ENCODE measurements around the gene SLX4IP.

The SLX4IP gene

DNA sequence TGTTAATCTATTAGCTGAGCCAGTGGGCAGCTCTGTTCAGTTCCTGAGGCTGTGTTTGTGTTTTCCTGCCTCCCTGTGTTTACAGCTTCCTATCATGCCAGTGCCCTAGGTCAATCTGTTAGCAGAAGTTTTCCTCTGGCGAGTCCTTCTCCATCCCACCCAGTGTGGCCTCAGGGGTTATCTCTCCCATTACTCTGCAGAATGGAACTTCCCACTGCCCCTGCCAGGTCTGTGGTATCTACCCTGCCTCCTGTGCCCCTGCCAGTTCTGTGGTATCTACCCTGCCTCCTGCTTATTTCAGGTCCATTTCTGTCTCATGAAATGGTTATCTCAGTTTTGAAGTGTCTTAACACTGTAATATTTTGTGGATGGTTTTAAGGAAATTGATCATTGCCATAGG is 63.1 kb downstream of the SLX4IP start:
- DNase-seq = no peak

DNA sequence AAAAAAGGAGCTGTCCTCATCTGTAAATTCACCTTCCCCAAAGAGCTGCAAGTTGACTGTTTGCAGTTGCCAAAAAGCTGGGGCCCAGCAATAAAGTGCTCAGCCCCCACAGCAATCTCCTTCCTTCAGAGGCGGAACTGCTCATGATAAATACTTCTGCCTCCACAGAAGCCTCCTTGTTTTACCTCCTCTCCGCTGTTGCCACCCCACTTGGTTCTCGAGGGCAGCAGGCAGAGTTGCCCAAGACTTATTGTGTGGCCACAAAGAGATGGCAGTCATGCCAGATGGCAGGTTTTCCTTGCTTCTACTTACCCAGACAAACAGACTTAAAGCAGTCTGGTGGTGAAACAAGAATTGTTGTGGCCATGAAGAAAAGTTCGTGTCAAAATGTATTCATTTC is 66.3 kb downstream of the SLX4IP start:
- DNase-seq = no peak

DNA sequence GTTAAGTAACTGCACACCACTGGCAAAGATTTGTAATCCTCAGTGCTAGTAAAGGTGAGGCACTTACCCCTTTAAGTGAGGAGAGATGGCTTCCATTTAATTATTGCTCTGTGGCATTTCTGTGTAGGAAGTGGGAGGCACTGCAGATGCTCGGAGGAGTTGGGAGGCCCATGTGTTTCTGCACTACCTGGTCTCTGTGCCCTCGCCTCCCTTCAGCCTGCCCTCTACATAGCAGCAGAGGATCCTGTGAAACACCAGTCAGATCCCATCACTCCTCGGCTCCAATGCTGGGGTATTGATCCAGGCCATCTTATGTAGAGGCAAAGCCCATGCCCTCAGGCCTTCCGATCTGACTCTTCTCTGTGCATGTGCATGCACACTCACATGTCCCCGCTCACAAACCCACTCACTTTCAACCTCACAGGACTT is 67.0 kb downstream of the SLX4IP start:
- no peak for DNase-seq

DNA sequence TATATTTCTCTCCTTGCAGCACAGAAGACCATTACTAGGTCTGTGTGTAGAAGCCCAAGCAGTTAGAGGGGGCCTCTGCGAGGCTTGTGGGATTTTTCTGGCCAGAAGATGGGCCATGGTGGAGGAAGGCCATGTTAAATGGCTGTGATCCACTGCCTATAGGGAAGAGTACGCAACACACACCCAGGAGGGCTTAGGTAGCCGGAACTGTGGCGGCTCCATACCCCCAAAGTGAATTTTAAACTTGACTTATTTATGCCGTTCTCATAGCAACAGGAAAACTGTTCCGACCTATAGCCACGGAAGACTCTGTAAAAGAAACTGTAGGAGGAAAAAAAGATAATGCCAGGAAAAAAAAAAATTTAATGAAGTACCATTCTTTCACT is 69.5 kb downstream of the SLX4IP start:
- no peak for DNase-seq

DNA sequence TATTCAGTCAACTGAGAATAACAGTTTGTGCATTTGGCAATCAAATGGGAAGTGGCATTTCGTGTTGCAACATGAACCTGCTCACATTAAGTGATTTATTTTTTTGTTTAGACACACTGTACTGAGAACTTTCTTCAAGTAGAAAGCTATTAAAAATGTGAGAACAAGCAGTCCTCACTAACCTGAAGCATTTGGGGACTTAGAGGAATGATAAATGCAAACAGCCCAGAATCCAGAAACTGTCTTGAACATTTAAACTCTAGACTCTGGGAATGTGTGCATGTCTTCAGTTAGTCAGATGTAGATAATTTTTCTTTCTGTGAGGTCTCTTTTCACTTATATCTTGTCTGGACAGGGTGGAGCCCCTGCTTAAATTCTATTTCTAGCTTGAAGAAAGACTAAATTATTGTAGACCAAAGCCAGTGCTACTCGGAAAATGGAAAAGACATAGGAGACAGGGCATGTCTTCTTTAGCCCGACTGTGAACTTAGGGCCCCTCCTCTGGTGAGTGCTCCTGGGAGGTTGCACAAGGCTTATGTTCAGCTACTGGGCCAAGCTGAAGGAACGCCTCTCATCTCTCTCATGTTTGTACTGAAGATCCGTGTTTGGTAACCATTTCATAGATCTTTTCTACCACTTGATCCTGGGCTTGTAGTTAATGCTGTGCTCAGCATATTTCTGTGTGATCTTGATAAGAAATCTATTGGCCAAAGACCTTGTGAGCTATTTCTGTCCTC is 70.1 kb downstream of the SLX4IP start:
- DNase-seq = peak; percentile 45

DNA sequence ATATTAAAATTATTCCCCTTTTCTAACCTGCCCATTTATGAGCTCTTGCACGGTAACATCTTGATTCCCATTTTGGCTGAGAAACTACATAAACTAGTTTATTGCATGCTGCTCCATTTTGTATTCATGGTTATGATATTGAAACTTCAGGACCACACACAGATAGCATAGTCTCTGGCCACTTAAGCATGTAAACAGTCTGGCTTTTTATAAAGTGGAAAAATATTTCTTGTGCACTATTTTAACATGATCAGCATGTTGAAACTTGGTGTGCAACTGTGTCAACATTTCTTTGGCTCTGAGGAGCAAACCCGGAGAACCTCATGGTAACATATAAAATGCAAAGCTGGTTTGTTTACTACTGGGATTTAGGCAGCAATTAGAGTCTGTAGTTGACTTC is 70.7 kb downstream of the SLX4IP start:
- DNase-seq = peak; percentile 35

DNA sequence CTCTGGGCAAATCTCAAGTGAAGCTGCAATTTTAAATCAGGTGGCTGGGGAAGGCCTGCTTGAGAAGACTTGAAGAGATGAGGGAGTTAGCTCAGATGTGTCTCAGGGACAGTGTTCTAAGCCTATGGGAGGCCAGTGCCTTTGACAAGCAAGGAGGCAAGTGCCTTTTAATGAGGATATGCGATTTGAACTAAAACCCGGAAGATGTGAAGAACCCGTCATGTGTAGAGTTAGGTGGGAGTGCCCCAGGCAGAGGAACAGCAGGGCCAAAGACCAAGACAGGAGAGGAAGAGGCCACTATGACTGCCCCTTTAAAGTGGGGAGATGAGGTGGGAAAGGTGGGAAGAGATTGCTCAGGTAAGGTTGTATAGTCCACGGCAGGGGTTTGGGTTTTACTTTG is 71.9 kb downstream of the SLX4IP start:
- DNase-seq = no peak

DNA sequence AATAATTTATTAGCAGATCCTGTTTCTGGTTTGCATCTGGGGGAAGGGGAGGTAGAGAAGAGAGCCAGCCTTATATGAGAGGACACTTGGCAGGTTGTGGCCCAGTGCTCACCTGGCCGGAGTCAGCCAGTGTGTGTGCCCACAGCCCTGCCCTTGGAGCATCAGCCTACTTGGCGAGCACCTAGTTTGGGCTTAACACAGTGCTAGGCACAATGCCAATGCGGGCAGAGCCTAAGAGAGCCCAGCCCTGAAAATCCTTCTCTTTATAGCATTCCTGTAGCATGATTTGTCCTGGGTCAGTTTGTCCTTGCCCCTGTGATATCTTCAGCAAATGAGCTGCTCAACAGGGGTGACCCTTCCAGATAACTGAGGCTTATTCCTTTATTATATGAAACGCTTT is 73.0 kb downstream of the SLX4IP start:
- DNase-seq = peak; percentile 19

DNA sequence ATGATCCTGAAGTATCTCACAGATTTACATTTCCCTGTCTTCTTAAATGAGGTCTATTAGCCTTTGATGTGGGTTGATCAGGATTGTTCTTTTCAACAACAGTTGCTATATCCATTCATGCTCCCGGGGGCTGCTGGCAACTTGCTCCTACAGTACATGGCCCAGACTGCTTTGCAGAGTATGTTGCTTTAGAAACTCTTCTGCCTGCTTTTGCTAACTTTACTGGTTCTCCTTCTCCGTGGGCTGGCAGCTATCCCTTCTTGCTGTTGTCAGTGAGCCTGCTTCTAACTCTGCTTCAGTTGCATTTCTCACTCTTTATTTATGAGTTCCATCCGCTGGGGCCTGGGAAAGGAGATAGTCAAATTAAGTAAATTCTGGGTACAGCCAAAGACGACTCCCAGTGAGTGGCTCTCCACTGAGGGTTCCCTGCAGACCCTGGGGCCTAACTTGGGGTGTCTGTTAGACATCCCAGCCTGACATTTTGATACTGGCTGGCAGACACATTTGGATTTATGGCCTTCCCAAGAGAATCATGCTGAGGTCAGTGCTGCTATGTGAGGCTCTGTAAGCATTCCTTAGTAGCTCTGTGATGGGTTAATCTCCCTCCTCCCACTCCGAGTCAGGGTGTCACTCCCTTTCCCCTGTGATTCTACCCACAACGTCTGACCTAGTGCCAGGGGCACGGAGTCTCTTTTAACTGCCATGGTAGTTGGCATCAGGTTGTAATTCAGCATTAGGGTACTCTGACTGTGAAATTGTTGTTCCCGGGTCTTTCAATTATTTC is 73.6 kb downstream of the SLX4IP start:
- DNase-seq = peak; percentile 76

DNA sequence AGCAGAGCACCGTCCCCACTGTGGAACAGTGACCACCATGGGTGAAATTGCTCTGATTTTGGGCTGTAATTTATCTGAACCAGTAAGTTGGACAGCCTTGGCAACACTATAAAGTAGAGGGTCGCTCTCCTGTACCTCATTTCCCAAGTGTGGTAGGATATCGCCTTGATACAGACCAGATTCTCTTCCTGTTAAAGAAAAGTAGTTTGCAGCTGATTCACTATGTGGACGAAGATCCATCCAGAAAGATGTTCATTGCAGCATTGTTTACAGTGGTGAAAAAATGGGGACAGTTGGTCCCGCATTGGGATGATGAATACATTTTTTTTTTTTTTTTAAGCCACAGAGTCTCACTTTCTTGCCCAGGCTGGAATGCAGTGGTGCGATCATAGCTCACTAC is 74.3 kb downstream of the SLX4IP start:
- DNase-seq = no peak

DNA sequence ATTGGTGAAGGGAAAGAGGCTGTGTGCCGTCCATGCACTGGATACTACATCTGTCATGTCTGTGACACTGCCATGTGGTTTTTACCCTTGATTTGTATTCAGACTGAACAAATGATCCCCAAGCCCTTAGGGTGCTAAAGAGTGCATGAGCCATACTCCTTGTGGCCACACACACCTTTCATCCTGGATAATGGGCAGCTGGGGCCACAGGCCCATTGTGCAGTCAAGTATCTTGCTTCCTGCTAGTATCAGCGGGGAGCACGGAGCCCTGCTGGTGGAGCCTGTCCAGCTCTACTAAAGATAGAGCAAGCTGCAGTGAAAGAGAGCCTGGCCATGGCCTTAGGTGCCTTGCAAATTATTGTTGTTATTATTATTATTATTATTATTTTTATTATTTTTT is 75.1 kb downstream of the SLX4IP start:
- DNase-seq = no peak

DNA sequence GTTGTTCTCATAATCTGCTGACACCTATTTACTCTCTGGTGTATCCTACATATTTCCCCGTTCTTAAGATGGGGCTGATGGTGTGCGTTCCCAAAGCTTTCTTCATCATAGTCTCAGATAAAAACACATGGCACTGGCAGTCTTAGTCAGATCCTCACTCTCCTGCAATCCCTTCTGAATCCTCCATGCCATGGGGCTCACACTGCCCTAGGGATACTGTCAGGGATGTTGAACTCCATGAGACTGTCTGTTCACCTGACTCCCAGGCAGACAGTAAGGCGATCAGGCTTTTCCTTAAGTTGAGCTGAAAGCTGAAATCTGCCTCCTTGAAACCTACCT is 76.0 kb downstream of the SLX4IP start:
- no peak for DNase-seq

DNA sequence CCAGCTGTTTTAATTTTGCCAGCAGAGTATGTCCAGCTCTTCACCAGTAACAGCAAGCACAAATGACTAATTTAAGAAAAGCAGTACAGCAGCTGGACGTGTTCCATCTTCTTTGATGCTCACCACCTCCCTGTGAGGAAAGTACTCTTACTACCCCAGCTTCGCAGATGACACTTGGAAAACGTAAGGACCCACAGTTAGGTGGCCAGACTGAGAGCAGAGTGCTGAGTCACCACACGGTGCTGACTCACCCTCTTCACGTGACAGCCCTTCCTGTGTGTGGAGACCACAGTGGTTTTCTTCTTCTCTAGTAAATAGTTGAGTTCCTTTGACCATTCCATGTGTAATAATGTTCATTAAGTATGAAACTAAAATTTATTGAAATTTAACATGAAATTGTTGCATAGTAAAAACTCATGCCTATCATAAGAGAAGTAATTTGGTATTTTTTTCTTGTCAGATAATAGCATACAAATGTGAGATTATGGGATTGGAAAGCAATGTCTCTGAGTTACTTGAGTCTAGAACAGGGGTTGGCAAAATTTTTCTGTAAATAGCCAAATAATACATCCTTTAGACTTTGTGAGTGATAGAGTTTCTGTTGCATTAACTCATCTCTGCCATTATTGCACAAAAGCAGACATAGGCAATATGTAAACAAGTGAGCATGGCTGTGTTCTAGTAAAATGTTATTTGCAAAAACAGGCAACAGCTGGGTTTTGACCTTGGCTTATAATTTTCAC is 76.6 kb downstream of the SLX4IP start:
- peak; percentile 98 for DNase-seq

DNA sequence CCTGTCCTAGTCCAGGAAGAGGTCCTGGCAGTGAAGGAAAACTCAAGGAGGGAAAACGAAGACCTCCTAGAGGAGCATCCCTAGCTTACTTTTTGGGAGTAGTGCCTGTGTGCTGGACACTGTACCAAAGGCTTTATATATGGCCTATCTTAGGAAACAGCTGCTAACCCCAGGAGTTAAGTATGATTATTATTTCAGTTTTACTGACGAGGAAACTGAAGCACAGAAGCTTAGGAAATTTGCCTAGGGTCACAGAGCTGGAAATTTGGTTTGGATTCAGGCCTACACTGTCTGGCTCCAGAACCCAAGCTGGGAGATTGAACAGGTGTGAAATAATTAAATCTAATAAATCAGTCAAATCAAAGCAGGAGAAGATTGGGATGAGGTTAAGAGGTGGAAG is 78.0 kb downstream of the SLX4IP start:
- no peak for DNase-seq

DNA sequence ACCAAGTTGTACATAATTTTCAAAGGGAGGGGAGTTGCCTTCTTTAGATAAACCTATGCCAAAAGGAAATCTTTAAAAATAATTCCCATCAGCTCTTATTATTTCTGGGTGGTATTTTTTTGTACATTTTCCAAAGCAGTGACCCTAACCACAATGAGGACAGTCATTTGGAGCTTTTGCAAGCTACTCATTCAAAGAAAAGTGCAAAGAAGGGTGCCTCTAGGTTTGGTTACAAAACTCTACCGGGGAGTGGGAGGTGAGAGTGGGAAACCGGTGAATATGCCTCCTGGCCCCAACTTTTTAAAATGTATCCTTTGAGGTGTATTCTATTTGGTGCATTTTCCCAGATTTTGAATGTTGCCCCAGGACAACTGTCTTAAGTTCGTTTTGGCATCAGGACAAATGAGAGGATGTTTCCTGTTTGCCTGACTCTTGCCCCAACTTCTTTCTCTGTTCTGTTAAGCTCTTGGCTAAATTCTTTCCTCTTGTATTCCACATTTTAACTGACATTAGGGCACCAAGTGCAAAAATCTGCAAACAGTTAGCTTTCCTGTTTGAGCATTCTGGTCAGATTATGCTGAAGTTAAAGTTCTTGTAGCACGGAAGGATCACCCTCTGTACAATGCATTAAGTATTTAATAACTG is 78.9 kb downstream of the SLX4IP start:
- peak; percentile 31 for DNase-seq

DNA sequence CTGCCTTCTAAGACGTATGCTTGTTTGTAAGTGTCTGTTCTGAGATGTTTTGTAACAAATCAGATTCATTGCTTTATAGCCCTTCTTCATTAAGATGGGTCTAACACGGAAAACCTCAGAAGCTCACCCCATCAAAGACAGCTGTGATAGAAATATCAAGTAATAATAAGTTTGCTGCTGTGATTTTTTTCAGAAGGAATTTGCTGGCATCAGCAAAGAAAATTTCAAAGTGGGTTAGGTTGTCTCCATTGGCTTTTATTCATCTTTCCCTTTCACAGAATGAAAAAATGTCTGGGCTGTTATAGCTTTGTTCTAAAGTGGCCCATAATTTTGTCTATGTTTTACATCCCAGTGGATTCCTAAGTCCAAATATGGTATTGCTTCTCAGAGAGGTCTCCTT is 81.4 kb downstream of the SLX4IP start:
- DNase-seq = no peak

DNA sequence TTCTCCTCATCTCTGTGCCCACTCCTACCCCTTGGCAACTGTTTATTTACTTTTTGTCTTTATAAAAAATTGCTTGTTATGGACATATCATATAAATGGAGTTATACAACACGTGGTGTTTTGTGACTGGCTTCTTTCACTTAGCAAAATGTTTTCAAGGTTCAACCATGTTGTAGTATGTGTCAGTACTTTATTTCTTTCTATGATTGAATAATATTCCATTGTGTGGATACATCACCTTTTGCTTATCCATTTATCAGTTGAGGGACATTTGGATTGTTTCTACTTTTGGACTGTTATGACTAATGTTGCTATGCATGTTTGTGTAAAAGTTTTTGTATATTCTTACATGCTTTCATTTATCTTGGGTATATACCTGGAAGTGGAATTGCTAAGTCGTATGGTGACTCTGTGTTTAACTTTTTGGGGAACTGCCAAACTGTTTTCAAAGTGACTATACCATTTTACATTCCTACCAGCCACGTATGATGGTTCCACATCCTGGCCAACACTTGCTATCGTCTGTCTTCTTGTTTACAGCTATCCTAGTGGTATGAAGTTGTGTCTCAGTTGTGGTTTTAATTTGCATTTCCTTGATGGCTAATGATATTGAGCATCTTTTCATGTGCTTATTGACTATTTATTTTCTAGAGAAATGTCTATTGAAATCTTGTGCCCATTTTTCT is 84.4 kb downstream of the SLX4IP start:
- peak; percentile 63 for DNase-seq

DNA sequence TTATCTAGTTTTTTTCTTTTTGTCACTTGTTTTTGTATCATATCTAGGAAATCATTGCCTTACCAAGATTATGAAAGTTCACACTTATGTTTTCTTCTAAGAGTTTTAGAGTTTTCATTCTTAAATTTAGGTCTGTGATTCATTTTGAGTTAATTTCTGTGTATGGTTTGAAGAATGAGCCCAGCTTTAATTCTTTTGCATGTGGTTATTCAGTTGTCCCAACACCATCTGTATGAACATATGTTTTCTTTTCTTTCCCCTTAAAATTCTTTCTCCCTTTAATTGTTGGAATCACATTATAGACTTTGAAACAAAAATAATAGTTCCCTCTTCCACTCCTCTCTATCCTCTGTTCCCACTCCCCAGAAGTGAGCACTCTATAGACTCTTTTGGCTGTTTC is 85.4 kb downstream of the SLX4IP start:
- DNase-seq = no peak

DNA sequence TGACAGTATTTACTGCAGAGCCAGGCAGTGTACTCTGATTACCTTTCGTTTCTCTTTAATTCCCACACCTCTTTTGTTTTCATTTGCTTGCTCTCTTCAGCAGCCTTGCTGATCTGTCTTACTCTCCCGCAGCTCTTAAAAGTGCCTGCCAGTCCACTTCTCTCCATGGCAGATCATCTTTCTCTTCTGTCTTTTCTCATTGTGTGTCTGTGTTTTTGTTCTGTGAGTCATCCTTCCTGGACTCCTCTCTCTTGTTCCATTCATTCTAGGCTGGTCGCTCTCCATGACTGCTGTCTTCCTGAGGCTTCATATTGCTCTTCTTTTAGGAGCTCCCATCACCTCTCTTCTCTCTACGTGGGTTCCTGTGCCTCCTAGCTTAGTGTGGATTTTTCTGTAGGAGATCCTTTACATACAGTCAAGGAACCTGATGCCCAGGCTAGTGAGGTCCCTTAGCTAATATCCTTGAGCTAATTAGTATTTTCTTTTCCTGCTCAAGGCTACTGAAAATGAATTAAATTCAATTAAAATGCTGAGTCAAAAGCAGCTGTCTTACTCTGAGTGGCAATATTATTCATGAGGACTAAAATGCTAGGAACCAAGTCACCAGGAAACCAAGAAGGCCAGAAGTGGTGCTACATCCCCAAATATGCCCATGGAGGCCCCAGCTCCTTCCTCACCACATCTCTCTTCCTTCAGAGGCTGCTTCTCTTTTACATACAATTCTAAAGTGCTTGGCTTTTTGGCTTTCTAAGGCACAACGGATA is 86.1 kb downstream of the SLX4IP start:
- peak; percentile 83 for DNase-seq

DNA sequence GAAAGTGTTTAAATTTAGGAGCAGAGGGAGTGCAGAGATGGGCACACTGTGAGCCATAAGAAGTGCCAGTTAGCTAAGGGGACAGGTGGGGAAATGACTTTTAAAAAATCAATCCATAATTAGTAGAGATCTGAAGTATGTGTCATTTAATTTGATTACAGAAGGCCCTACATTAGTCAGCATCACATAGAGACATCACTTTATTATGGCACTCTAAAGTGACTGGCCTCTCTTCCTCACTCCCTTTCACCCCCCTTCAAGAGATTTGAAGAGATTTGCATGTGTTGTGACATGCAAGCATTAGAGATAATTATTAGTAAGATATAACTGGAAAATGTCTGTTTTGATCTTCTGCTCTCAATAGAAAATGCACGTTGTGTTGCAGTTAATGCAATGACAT is 86.7 kb downstream of the SLX4IP start:
- no peak for DNase-seq

DNA sequence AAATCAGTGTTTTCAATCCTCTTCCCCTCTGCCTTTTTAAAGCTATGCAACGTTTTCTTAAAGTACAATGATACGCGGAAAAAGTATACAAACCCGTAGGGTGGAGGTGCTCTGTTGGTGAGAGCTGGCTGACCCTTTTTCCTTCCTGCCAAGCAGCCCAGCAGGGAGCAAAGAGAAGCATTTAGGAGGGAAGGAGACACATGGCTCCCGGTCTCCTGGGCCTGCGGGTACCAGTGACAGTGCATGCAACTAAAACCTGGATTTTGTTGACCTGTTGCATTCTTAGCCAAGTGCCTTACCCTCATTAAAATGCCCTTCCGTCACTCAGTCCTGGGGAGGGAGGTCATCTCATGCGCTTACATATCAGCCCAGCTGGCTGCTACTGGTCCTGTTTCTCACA is 87.2 kb downstream of the SLX4IP start:
- no peak for DNase-seq

DNA sequence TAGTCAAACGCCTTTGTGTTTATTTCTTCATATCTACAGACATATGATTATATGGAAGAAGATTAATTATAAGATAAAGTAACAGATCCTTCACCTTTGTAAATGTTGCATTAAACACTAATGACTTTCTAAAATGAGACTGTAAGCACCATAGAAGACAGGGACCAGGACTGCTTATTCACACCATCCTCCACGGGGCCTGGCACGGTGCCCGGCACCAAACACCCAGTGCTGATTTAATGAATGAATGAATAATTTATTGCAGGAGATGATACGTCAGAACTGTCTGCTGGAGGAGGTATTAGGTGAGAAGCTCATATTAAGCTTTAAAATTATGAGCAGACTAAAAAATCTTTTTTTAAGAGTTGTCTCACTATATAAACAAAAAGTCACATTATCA is 88.3 kb downstream of the SLX4IP start:
- DNase-seq = peak; percentile 37

Data from fibroblast of skin of right quadriceps (primary cell).